ENCODE data around the gene RNF43. TPM values are rescaled to one million over a fixed set of nuclear protein-coding genes. Genes with fewer than 3 reads are reported as not detected.

The RNF43 gene
- total RNA-seq, 1 donor from 2014 or later, result not detected

DNA sequence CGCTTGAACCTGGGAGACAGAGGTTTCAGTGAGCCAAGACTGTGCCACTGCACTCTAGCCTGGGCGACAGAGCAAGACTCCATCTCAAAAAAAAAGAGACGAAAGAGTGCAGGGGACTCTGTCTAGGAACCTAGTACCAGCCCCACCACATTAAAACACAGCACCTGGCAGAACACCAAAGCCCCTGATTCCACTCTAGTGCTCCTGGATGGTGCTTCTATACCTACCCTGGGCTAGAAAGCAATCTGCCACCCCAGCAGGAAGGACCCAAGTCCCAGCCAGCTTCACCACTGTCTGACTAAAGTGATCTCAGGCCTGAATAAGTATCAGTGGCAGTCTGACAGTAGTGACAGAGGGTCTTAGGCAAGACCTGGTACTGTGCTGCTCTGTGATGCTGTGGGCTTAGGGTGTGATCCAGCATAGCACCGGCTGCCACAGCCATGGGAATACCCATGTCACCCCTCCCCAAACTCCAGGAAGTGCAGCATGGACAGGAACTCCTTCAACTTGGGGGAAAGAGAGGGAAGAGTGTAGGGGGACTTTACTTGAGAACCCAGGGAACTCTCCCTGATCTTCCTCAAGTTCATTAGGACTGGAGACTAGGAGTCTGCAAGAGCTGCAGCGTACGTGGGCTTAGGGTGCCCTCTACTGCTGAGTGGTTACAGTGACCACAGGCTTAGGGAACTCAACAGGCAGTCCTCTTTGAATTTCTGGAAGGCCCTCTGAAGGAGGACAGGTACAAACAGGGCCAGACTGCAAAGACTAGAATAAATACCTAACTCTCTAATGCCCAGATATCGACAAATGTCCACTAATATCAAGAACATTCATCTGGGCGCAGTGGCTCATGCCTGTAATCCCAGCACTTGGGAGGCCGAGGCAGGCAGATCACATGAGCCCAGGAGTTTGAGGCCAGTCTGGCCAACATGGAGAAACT, 30.0 kb upstream of the RNF43 start:
- H4K20me1 ChIP-seq (ENCODE audit: low read depth), result no peaks in the 10 kb centered on the region
- no peaks in the 10 kb centered on the region for H3K36me3 ChIP-seq
- DNase-seq (ENCODE audit: low spot score), result peak; percentile 88
- H3K27ac Mint-ChIP-seq, result peak overlapping the region; percentile 62
- H3K27me3 ChIP-seq, result no peaks in the 10 kb centered on the region
- H3K9ac ChIP-seq, result no peak overlapping the region
- no peaks in the 10 kb centered on the region for H3K27me3 Mint-ChIP-seq (ENCODE audit: insufficient read depth, low read depth)
- H3K9me3 ChIP-seq (ENCODE audit: low read depth), result no peaks in the 10 kb centered on the region
- H3F3A ChIP-seq (ENCODE audit: low read depth), result no peaks in the 10 kb centered on the region
- H3K4me3 Mint-ChIP-seq, result no peak overlapping the region
- H3K79me2 ChIP-seq (ENCODE audit: low read depth), result no peaks in the 10 kb centered on the region
- H3K4me2 ChIP-seq, result no peak overlapping the region
- no peak overlapping the region for H2AFZ ChIP-seq (replicated peaks)
- peaks cover 2% of the 10 kb centered on the region for H3K4me1 Mint-ChIP-seq
- no peaks in the 10 kb centered on the region for H3K36me3 Mint-ChIP-seq
- no peak overlapping the region for H3K4me3 ChIP-seq
- TF ChIP-seq EZH2 (IDR thresholded peaks at IDR 0.05), result no peak
- TF ChIP-seq EZH2phosphoT487 (IDR thresholded peaks at IDR 0.05), result no peak
- TF ChIP-seq, protein P1, sequence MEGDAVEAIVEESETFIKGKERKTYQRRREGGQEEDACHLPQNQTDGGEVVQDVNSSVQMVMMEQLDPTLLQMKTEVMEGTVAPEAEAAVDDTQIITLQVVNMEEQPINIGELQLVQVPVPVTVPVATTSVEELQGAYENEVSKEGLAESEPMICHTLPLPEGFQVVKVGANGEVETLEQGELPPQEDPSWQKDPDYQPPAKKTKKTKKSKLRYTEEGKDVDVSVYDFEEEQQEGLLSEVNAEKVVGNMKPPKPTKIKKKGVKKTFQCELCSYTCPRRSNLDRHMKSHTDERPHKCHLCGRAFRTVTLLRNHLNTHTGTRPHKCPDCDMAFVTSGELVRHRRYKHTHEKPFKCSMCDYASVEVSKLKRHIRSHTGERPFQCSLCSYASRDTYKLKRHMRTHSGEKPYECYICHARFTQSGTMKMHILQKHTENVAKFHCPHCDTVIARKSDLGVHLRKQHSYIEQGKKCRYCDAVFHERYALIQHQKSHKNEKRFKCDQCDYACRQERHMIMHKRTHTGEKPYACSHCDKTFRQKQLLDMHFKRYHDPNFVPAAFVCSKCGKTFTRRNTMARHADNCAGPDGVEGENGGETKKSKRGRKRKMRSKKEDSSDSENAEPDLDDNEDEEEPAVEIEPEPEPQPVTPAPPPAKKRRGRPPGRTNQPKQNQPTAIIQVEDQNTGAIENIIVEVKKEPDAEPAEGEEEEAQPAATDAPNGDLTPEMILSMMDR (IDR thresholded peaks at IDR 0.05), result peak; percentile 88
- H3K27ac ChIP-seq, result no peak overlapping the region
- H3K9me3 Mint-ChIP-seq, result peaks cover 10% of the 10 kb centered on the region
- no peaks in the 10 kb centered on the region for H3K4me1 ChIP-seq

DNA sequence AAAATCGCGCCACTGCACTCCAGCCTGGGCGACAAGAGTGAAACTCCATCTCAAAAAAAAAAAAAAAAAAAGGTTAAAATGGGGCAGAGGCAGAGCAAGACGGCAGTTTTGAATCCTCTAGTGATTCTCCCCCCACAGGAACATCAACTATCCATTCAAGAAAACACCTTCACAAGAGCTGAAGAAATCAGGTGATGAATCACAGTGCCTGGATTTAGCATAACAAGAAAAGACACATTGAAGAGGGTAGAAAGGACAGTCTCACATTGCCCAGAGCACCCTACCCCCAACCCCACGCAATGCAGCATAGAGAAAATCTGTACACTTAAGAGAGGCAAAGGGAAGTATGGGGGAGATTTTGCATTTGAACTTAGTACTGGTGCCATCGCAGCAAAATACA, 28.8 kb upstream of the RNF43 start:
- H3F3A ChIP-seq (ENCODE audit: low read depth), result no peaks in the 10 kb centered on the region
- DNase-seq (ENCODE audit: low spot score), result no peak
- Mint-ChIP-seq H3K27me3 (ENCODE audit: insufficient read depth, low read depth) (no peaks in the 10 kb centered on the region), H3K36me3 (no peaks in the 10 kb centered on the region), H3K9me3 (peaks cover 10% of the 10 kb centered on the region), H3K4me3 (no peak overlapping the region), H3K27ac (no peak overlapping the region), H3K4me1 (peaks cover 2% of the 10 kb centered on the region)
- H3K27me3 ChIP-seq, result no peaks in the 10 kb centered on the region
- H3K36me3 ChIP-seq, result no peaks in the 10 kb centered on the region
- no peak overlapping the region for H3K9ac ChIP-seq
- no peaks in the 10 kb centered on the region for H3K79me2 ChIP-seq (ENCODE audit: low read depth)
- no peak overlapping the region for H2AFZ ChIP-seq (replicated peaks)
- H3K9me3 ChIP-seq (ENCODE audit: low read depth), result no peaks in the 10 kb centered on the region
- no peak overlapping the region for H3K4me2 ChIP-seq
- H4K20me1 ChIP-seq (ENCODE audit: low read depth), result no peaks in the 10 kb centered on the region
- no peaks in the 10 kb centered on the region for H3K4me1 ChIP-seq
- H3K27ac ChIP-seq, result no peak overlapping the region
- no peak overlapping the region for H3K4me3 ChIP-seq
- TF ChIP-seq EZH2 (IDR thresholded peaks at IDR 0.05) (no peak), EZH2phosphoT487 (IDR thresholded peaks at IDR 0.05) (no peak)
- TF ChIP-seq, protein P1 (IDR thresholded peaks at IDR 0.05), result no peak

DNA sequence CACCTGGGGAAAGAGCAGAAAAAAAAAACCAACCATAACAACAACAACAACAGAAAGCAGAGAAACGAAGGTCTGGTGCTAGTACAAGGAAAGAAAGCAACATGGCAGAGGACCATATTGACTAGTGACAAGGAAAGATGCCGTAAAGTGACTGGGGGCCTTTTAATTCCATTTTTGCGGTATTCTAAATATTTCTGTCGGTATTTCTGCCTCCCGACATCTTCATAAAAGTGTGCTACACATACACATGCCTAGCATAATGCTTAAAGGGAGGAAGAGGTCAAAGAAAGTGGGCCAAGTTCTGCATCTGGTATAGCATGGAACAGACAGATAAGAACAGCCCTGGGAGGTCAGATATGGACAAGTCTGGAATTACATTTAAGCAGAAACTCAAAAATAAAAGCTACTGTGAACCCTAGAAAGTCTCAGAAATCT, 19.5 kb upstream of the RNF43 start:
- Histone ChIP-seq H3K79me2 (ENCODE audit: low read depth) (no peaks in the 10 kb centered on the region), H3K27me3 (peaks cover 18% of the 10 kb centered on the region), H3K9me3 (ENCODE audit: low read depth) (no peaks in the 10 kb centered on the region), H3F3A (ENCODE audit: low read depth) (no peaks in the 10 kb centered on the region), H3K36me3 (no peaks in the 10 kb centered on the region), H2AFZ (replicated peaks) (no peak overlapping the region), H3K4me1 (no peaks in the 10 kb centered on the region), H3K4me3 (no peak overlapping the region), H3K27ac (no peak overlapping the region), H4K20me1 (ENCODE audit: low read depth) (no peaks in the 10 kb centered on the region), H3K4me2 (no peak overlapping the region), H3K9ac (no peak overlapping the region)
- H3K4me3 Mint-ChIP-seq, result no peak overlapping the region
- no peaks in the 10 kb centered on the region for H3K9me3 Mint-ChIP-seq
- peaks cover 3% of the 10 kb centered on the region for H3K27me3 Mint-ChIP-seq (ENCODE audit: insufficient read depth, low read depth)
- DNase-seq (ENCODE audit: low spot score), result no peak
- no peaks in the 10 kb centered on the region for H3K4me1 Mint-ChIP-seq
- TF ChIP-seq EZH2phosphoT487 (IDR thresholded peaks at IDR 0.05), result no peak
- no peak for TF ChIP-seq EZH2 (IDR thresholded peaks at IDR 0.05)
- TF ChIP-seq, protein P1 (IDR thresholded peaks at IDR 0.05), result no peak
- H3K36me3 Mint-ChIP-seq, result no peaks in the 10 kb centered on the region
- no peak overlapping the region for H3K27ac Mint-ChIP-seq

All from neural progenitor cell (in vitro differentiated cells).